Progenitor cell of endocrine pancreas (in vitro differentiated cells): Measurements from ENCODE around the gene MR1. TPM values are rescaled to one million over a fixed set of nuclear protein-coding genes. Genes with fewer than 3 reads are reported as not detected.

Experiments
- DNase-seq: peaks from one replicate; pipeline ENCODE4 v3.0.0; 2021; ENCODE audit warnings: low spot score; ENCODE audit not compliant: unreplicated experiment
- H3K27ac Mint-ChIP-seq: 2 replicates; pipeline ENCODE4 v1.8.0; 2021; ENCODE audit warnings: mild to moderate bottlenecking, moderate library complexity, mixed read lengths
- H3K27me3 Mint-ChIP-seq: 2 replicates; pipeline ENCODE4 v1.8.0; 2021; ENCODE audit warnings: mixed read lengths
- H3K36me3 Mint-ChIP-seq: 2 replicates; pipeline ENCODE4 v1.8.0; 2022; ENCODE audit warnings: mixed read lengths; ENCODE audit not compliant: insufficient read depth
- H3K4me1 Mint-ChIP-seq: 2 replicates; pipeline ENCODE4 v1.8.0; 2021; ENCODE audit warnings: low read depth, mixed read lengths
- H3K4me3 Mint-ChIP-seq: 2 replicates; pipeline ENCODE4 v1.8.0; 2021; ENCODE audit warnings: low read depth, mild to moderate bottlenecking, moderate library complexity, mixed read lengths
- H3K9me3 Mint-ChIP-seq: 2 replicates; pipeline ENCODE4 v1.8.0; 2021; ENCODE audit warnings: low read depth, mixed read lengths
- CTCF ChIP-seq: fragments of 200-600 bp; sonication (generic); IDR thresholded peaks from one replicate; pipeline ENCODE4 v1.5.0; 2021; ENCODE audit warnings: antibody characterized with exemption, mild to moderate bottlenecking; ENCODE audit not compliant: unreplicated experiment
- total RNA-seq: library from RNA; stranded (reverse); gene quantifications from 2 replicates; pipeline ENCODE4 v1.2.1, GENCODE V29; 2021

Gene MR1
- total RNA-seq, 1 donor from 2014 or later, result 0.57 TPM

GRCh38 chr1:181079920-181080319, 46.1 kb downstream of the MR1 start:
- DNase-seq, result no peak
- Mint-ChIP-seq H3K4me1 (peaks cover 13% of the 10 kb centered on the region), H3K27ac (no peak overlapping the region), H3K27me3 (peaks cover 32% of the 10 kb centered on the region), H3K9me3 (no peaks in the 10 kb centered on the region), H3K4me3 (no peak overlapping the region), H3K36me3 (no peaks in the 10 kb centered on the region)
- TF ChIP-seq CTCF, result no peak

GRCh38 chr1:181080556-181080955, 46.8 kb downstream of the MR1 start:
- DNase-seq, result no peak
- H3K9me3 Mint-ChIP-seq, result no peaks in the 10 kb centered on the region
- H3K27me3 Mint-ChIP-seq, result peaks cover 35% of the 10 kb centered on the region
- H3K27ac Mint-ChIP-seq, result no peak overlapping the region
- H3K36me3 Mint-ChIP-seq, result no peaks in the 10 kb centered on the region
- no peak for TF ChIP-seq CTCF
- no peak overlapping the region for H3K4me3 Mint-ChIP-seq
- peaks cover 13% of the 10 kb centered on the region for H3K4me1 Mint-ChIP-seq

- Mint-ChIP-seq H3K36me3 (no peaks in the 10 kb centered on the region), H3K4me1 (peaks cover 10% of the 10 kb centered on the region), H3K9me3 (no peaks in the 10 kb centered on the region), H3K4me3 (no peak overlapping the region), H3K27me3 (peaks cover 36% of the 10 kb centered on the region), H3K27ac (no peak overlapping the region)
- DNase-seq, result no peak
- TF ChIP-seq CTCF, result no peak
These were observed 47.6 kb downstream of the MR1 start for GRCh38 chr1:181081395-181081794.

GRCh38 chr1:181083842-181084605, 50.2 kb downstream of the MR1 start:
- TF ChIP-seq CTCF, result peak; percentile 38
- Mint-ChIP-seq H3K9me3 (no peaks in the 10 kb centered on the region), H3K4me1 (peaks cover 11% of the 10 kb centered on the region), H3K4me3 (no peak overlapping the region), H3K27ac (no peak overlapping the region), H3K27me3 (peaks cover 33% of the 10 kb centered on the region), H3K36me3 (no peaks in the 10 kb centered on the region)
- DNase-seq, result no peak

GRCh38 chr1:181084606-181084969, 50.8 kb downstream of the MR1 start:
- peaks cover 30% of the 10 kb centered on the region for H3K27me3 Mint-ChIP-seq
- H3K4me1 Mint-ChIP-seq, result peaks cover 13% of the 10 kb centered on the region
- H3K27ac Mint-ChIP-seq, result no peak overlapping the region
- no peak overlapping the region for H3K4me3 Mint-ChIP-seq
- H3K36me3 Mint-ChIP-seq, result no peaks in the 10 kb centered on the region
- no peak for DNase-seq
- TF ChIP-seq CTCF, result no peak
- no peaks in the 10 kb centered on the region for H3K9me3 Mint-ChIP-seq
